NB4 (cell line): ENCODE data around the gene VEGFB.

Source experiments
- CTCF ChIP-seq: IDR thresholded peaks from one replicate; pipeline ENCODE4 v1.5.1; 2012; ENCODE audit warnings: low read depth, low read length
- MYC ChIP-seq: IDR thresholded peaks from 2 replicates; pipeline ENCODE4 v1.6.1; 2011; ENCODE audit warnings: low read depth, low read length
- POLR2A ChIP-seq: IDR thresholded peaks from 2 replicates; pipeline ENCODE4 v1.6.1; 2011; ENCODE audit warnings: mild to moderate bottlenecking; ENCODE audit not compliant: insufficient read length; ENCODE audit errors: extremely low read depth

DNA sequence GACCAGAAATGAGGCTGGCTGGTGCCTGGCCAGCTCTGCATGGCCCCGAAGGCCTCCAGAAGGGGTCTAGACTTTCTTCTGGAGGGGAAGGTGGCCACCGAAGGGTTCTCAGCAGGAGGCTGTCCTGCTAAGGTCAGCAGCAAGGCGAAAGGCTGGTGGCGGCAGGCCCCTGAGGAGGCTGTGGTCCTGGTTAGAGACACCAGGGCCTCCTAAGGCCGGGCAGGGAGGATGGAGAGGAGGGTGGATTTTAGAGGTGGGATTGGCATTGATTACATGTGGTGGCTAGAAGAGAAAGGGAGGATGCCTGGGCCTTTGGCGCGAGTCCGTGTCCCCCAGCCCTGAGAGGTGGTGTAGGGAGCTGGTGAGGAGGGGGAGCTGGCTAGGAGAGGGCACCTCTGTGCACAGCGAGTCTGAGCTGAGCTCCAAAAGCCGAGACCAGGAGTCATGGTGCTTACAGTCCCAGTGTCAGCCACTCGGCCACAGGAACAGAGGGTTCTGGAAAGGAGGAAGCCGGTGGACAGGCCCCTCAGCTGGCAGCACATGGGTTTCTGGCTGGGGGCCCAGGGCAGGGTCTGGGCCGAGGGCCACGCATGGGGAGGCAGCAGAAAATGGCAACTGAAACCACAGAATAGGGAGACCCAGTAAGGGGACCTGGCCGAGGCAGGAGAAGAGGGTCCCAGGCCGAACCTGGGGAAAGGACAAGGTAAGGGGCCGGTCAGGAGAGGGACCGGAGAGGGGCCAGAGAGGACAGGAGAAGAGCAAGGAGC is 25.4 kb upstream of the VEGFB start:
- TF ChIP-seq CTCF (no peak), MYC (no peak), POLR2A (no peak)
